ENCODE data around the gene TCP11L2.

Gene TCP11L2

GRCh38 chr12:106386813-106387535 lies 84.4 kb downstream of the TCP11L2 start:
- TF ChIP-seq CTCF (IDR thresholded peaks at IDR 0.05) (no peak), ZFX (IDR thresholded peaks at IDR 0.05; ENCODE audit: borderline replicate concordance) (no peak)
- H3K27ac ChIP-seq, result no peak overlapping the region

DNA sequence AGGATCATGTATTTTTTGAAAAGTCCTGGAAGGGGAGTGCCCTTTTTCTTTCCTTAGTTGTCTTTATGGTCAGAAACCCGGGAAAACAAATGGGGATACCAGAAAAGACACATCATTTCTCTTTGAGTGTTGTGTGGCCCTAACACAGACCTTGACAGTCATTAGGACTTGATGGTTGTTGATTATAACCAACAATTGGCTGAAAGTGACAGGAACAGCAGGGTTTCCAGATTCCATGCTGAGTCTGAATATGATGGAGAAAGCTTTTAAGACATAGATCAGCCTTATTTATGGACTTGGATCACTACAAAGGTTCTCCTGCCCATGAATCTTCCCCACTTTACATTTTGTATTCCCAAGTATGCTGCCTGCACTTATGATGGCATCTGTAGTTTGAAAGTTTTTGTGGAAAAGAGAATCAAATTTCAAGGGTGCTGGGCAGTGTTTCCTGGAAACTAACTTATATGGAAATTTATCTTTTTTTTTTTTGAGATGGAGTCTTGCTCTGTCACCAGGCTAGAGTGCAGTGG lies 85.4 kb downstream of the TCP11L2 start:
- H3K27ac ChIP-seq, result no peak overlapping the region
- TF ChIP-seq CTCF (IDR thresholded peaks at IDR 0.05) (no peak), ZFX (IDR thresholded peaks at IDR 0.05; ENCODE audit: borderline replicate concordance) (no peak)

GRCh38 chr12:106389151-106389550 lies 86.6 kb downstream of the TCP11L2 start:
- TF ChIP-seq CTCF (IDR thresholded peaks at IDR 0.05), result no peak
- TF ChIP-seq ZFX (IDR thresholded peaks at IDR 0.05; ENCODE audit: borderline replicate concordance), result no peak
- H3K27ac ChIP-seq, result no peak overlapping the region

- TF ChIP-seq CTCF (IDR thresholded peaks at IDR 0.05) (no peak), ZFX (IDR thresholded peaks at IDR 0.05; ENCODE audit: borderline replicate concordance) (no peak)
- H3K27ac ChIP-seq, result no peak overlapping the region
These were observed 90.2 kb downstream of the TCP11L2 start for GRCh38 chr12:106392759-106393158.
